HG03108 (cell line): Measurements from ENCODE around the gene ANKMY1.

Experiments used
- ATAC-seq: cut with Tn5 transposase; IDR thresholded peaks from one replicate; pipeline ENCODE4 v1.9.1; 2021; ENCODE audit warnings: moderate library complexity; ENCODE audit not compliant: unreplicated experiment

ANKMY1 gene

GRCh38 chr2:240579771-240580614 lies 22.2 kb upstream of the ANKMY1 start:
- no peak for ATAC-seq

GRCh38 chr2:240579071-240579762 lies 21.4 kb upstream of the ANKMY1 start:
- ATAC-seq = no peak

GRCh38 chr2:240578488-240578887 lies 20.7 kb upstream of the ANKMY1 start:
- no peak for ATAC-seq

- no peak for ATAC-seq
Measured at GRCh38 chr2:240578110-240578450, 20.3 kb upstream of the ANKMY1 start.

DNA sequence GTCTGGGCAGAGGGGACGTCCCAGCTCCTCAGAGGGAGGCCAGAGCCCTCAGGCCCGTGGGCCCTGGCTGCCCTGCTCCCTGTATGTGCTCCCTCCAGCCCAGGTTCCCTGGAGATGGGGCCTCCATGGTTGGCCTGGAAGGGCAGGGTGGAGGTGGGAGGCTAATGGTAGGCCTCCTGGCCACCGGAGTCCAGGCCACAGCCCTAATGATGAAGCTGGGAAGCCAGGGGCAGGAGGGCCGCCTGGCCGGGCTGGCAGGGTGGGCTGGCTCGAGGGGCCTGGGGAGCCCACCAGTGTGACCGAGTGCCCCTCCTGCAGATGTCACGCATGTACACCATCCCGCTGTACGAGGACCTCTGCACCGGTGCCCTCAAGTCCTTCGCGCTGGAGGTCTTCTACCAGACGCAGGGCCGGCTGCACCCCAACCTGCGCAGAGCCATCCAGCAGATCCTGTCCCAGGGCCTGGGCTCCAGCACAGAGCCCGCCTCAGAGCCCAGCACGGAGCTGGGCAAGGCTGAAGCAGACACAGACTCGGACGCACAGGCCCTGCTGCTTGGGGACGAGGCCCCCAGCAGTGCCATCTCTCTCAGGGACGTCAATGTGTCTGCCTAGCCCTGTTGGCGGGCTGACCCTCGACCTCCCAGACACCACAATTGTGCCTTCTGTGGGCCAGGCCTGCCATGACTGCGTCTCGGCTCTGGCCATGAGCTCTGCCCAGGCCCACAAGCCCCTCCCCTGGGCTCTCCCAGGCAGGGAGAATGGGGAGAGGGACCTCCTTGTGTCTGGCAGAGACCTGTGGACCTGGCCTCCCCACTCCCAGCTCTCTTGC lies 19.7 kb upstream of the ANKMY1 start:
- ATAC-seq = no peak

DNA sequence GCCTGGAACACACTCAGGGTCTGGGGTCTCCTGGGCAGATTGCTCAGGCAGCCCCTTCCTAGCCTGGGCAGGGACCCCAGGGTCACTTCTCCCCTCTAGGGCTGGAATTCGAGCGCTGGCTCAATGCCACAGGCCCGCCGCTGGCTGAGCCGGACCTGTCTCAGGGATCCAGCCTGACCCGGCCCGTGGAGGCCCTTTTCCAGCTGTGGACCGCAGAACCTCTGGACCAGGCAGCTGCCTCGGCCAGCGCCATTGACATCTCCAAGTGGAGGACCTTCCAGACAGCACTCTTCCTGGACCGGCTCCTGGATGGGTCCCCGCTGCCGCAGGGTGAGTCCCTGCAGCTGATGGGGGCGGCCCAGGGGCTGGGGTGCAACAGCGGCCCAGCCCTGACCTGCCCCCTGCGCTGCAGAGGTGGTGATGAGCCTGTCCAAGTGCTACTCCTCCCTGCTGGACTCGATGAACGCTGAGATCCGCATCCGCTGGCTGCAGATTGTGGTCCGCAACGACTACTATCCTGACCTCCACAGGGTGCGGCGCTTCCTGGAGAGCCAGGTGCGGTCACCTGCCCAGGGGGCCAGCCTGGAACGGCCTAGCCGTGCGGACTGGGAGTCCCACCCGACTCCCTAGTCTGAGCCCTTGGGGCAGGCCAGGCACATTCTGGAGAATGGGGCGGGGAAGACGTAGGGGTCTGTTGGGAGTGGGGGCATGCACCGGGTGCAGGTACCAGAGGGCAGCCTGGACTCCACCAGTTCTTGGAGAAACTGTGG lies 18.8 kb upstream of the ANKMY1 start:
- no peak for ATAC-seq

DNA sequence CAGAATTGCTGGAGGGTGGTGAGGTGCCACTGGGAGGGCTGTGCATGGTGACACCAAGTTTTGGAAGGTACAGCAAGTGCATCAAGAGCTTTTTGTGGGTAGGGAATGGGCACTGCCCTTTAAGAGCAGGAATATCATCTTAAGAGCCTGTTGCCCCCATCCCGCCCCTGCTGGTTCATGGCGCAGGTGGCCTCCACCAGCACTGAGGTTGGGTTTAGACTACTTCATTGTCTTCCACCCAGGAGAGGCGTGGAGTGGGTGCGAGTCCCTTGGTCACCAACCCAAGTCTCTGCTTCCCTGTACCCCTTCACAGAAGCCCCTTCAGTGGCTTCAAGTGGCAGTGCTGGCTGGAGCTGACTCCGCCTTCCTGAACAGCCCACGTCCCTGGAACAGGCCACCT lies 18.2 kb upstream of the ANKMY1 start:
- ATAC-seq = no peak

GRCh38 chr2:240575101-240575965 lies 17.5 kb upstream of the ANKMY1 start:
- ATAC-seq = no peak

- no peak for ATAC-seq
Measured at GRCh38 chr2:240574386-240575100, 16.8 kb upstream of the ANKMY1 start.

- ATAC-seq = no peak
Measured at GRCh38 chr2:240573516-240574385, 16.0 kb upstream of the ANKMY1 start.

DNA sequence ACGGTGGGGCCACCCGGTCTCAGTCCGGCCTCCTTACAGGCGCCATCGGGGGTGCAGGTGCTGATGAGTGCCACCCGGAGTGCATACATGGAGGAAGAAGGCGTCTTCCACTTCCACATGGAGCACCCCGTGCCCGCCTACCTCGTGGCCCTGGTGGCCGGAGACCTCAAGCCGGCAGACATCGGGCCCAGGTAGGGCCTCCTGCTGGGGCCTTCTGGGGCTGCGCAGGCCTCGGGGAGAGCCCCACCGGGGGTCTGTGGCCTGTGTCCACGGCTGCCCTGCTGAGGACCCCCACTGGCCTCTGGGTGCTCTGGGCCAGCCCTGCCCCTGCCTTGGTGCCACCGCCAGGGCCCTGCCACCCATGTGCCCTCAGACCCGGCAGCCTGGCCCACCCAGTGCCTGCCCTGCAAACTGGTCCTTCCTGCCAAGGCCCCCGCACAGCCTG lies 15.3 kb upstream of the ANKMY1 start:
- ATAC-seq = no peak

DNA sequence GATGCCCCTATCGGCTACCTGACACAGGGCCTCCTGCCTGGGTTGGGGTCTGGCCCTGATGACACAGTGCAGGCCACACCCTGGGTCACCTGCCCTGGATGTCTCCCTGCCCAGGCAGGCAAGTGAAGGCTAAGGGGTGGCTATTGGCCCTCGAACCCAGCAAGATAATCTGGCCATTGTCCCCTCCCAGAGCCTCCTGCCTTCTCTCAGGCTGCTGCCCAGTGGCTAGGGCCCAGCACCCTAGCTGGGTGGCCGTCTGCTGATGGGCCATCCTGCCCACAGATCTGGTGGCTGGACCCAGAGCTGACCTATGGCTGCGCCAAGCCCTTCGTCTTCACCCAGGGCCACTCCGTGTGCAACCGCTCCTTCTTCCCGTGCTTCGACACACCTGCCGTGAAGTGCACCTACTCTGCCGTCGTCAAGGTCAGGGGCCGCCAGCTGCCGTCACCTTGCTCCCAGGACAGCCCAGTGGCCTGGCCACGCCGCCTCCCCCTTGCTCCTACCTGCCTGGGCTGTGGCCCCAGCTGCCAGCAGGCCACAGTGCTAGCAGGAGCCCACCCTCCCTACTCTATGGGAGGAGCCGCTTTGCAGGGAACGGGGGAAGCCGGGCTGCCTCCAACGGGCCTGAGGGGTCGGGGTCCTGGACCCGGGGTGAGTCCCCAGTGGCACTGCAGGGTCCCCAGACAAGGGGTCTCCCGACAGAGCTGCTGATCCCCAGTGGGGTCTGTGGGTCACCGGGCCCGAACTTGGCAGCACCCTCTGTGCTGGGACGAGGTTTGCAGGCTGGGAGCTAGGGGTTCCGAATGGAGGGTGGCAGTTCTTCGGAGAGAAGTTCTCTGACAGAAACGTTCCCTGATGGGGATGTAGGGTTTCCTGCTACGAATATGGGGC lies 14.6 kb upstream of the ANKMY1 start:
- ATAC-seq = no peak

- ATAC-seq = no peak
Measured at GRCh38 chr2:240571314-240571973, 13.7 kb upstream of the ANKMY1 start.

DNA sequence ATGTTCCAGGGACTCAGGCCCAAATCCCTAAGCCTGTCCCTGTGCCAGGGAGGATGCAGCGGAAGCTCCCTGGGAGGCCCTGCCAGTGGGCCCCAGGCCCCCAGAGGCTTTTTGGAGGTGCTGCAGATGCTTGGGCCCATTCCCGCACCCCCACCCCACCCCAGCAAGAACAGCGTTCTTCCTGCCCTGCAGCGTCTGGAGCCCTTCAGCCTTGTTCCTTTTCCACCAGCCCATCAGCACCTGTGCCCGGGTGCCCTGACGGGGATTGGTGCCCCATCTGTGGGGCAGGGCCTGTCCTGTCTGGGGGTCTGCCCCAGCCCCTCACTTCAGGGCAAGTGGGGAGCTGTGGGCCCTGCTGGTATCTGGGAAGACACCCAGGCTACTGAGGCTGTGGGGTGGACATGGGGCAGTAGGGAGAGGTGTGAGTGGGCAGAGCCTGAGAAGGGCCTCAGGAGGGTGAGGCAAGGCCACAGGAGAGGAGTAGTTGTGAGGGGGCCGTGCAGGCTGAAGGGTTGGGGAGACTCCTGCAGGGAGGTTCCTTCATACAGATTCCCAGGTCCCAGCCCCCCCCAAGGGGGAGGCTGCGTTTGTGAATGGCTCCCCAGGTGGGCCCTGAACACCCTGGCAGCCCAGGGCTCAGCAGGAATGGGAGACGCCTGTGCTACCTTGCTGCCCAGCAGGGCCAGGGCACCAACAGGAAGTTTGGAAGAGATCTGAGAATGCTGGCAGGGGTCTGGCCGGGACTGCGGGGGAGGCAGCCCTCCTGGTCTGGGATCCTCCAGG lies 12.9 kb upstream of the ANKMY1 start:
- ATAC-seq = no peak

- no peak for ATAC-seq
Measured at GRCh38 chr2:240569998-240570530, 12.3 kb upstream of the ANKMY1 start.

- ATAC-seq = no peak
Measured at GRCh38 chr2:240569523-240569997, 11.8 kb upstream of the ANKMY1 start.
